RWPE1 (cell line): Measurements from ENCODE around the gene CKAP5.
A peak's percentile ranks its signal among the peaks of the same experiment; 100 is the strongest.

Experiments
- CTCF ChIA-PET: fragments of 350-600 bp; sonication (Branson Sonifier 250); formaldehyde crosslinking; extraction: SDS; loops from one replicate; lab custom pipeline; 2021; lab: Yijun Ruan, JAX
- POLR2A ChIA-PET: fragments of 400-600 bp; formaldehyde crosslinking; extraction: SDS; loops from one replicate; lab custom pipeline; 2020; ENCODE audit warnings: antibody characterized with exemption; ENCODE audit not compliant: low non-redundant PET; lab: Yijun Ruan, JAX
- DNase-seq: peaks from one replicate; pipeline ENCODE4 v3.0.0; 2012; ENCODE audit warnings: low spot score
- H3K27ac ChIP-seq: fragments of 450-650 bp; 2 replicates; pipeline ENCODE4 v1.5.1; 2017
- TF ChIP-seq, protein P1 (sequence below): fragments of 450-650 bp; conservative IDR thresholded peaks from 2 replicates; pipeline ENCODE4 v1.5.1; 2017; ENCODE audit warnings: low read depth, mild to moderate bottlenecking

CKAP5 gene

DNA sequence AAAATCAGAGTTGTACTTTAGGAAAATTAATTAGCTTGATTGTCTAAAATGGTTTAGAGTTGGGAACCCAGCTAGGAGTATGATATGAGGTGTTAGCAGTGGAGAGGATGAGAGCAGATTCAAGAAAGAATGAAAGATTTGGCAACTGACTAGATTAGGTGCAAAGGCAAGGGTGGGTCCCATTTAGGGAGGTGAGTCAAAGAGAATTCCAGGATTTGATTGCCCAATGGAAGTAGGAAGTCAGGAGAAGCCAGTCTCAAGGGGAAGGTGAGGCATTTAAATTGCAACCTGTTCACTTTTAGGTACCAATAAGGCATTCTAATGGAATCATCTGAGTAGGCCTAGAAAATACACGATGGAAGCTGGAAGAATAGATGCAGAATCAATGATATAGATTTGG, 3.6 kb upstream of the CKAP5 start:
- POLR2A ChIA-PET: no interaction called here
- TF ChIP-seq, protein P1, sequence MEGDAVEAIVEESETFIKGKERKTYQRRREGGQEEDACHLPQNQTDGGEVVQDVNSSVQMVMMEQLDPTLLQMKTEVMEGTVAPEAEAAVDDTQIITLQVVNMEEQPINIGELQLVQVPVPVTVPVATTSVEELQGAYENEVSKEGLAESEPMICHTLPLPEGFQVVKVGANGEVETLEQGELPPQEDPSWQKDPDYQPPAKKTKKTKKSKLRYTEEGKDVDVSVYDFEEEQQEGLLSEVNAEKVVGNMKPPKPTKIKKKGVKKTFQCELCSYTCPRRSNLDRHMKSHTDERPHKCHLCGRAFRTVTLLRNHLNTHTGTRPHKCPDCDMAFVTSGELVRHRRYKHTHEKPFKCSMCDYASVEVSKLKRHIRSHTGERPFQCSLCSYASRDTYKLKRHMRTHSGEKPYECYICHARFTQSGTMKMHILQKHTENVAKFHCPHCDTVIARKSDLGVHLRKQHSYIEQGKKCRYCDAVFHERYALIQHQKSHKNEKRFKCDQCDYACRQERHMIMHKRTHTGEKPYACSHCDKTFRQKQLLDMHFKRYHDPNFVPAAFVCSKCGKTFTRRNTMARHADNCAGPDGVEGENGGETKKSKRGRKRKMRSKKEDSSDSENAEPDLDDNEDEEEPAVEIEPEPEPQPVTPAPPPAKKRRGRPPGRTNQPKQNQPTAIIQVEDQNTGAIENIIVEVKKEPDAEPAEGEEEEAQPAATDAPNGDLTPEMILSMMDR: no peak
- H3K27ac ChIP-seq: no peak overlapping the region
- peak; percentile 14 for DNase-seq
- CTCF ChIA-PET: interaction anchor here (1.2 kb wide), 2 partner anchors 78 to 311 kb away, joined by 3 to 5 read pairs; no protein-coding TSS in a partner anchor

DNA sequence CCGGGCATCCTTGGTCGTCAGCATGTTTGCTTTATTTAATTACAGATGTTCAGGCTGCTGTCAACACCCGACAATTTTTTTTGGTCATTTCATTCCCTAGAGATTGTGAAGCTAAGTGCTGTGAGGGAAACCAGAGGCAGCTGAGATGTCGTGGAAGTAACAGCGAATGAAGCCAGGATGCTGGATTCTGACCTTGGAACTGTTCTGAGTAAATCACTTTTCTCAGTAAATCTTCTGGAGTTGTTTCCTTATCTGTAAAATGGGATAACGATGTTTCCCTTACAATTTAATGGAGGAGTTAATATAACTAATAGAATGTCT, 390 bp upstream of the CKAP5 start:
- ChIA-PET POLR2A (interaction anchor here (0.6 to 0.7 kb wide), 2 partner anchors 13 to 268 kb away, joined by 4 to 5 read pairs; no protein-coding TSS in a partner anchor), CTCF (interaction anchor here (0.7 kb wide), 1 partner anchor 122 kb away, joined by 3 read pairs; no protein-coding TSS in a partner anchor)
- peak overlapping the region; percentile 86 for H3K27ac ChIP-seq
- TF ChIP-seq, protein P1: no peak
- DNase-seq: no peak

DNA sequence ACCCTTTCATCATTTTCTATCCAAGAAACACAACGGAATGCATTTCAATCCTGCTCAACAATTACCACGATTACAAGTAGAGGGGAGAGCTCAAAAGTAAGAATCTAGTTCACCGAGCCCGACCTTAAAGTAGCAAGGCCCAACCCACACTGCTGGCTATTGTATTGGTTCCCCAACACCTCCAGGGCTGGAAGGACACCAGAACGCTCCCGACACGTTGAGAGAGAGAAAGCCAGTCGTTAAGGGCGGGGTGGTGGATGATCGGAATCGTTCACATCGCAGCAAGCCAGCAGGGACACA, 690 bp downstream of the CKAP5 start:
- peak; percentile 48 for DNase-seq
- TF ChIP-seq, protein P1: no peak
- peak overlapping the region; percentile 86 for H3K27ac ChIP-seq
- ChIA-PET CTCF (no interaction called here), POLR2A (no interaction called here)

DNA sequence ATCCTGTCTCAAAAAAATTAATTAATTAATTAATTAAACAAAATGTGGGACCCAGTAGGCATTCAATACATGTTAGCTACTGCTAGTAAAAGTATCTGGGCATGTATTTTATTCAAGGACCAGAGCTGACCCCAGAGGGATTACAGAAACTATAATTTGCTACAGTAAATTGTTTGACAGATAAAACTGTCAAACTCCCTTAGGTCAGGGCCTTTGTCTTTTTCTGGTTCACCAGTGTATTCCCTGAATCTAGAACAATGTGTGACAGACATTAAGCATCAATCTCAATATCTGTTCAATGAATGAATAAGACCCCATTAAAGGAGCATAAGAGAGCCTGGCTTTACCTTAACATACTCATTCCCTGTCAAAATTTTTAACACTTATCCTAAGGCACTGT, 6.0 kb downstream of the CKAP5 start:
- ChIA-PET POLR2A (no interaction called here), CTCF (no interaction called here)
- TF ChIP-seq, protein P1: no peak
- H3K27ac ChIP-seq: no peak overlapping the region
- no peak for DNase-seq

DNA sequence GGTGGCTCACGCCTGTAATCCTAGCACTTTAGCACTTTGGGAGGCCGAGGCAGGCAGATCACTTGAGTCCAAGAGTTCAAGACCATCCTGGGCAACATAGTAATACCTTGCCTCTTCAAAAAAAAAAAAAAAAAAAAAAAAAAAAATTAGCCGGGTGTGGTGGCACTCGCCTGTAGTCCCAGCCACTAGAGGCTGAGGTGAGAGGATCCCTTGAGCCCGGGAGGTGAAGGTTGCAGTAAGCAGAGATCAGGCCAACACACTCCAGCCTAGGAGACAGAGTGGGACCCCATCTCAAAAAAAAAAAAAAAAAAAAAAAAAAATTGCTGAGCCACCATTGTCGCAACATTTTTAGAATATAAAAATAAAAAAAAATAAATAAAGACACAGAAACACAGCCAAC, 7.6 kb downstream of the CKAP5 start:
- ChIA-PET CTCF (no interaction called here), POLR2A (interaction anchor here (0.7 kb wide), 1 partner anchor 10 kb away, joined by 3 read pairs; no protein-coding TSS in a partner anchor)
- no peak overlapping the region for H3K27ac ChIP-seq
- DNase-seq: no peak
- TF ChIP-seq, protein P1: no peak

DNA sequence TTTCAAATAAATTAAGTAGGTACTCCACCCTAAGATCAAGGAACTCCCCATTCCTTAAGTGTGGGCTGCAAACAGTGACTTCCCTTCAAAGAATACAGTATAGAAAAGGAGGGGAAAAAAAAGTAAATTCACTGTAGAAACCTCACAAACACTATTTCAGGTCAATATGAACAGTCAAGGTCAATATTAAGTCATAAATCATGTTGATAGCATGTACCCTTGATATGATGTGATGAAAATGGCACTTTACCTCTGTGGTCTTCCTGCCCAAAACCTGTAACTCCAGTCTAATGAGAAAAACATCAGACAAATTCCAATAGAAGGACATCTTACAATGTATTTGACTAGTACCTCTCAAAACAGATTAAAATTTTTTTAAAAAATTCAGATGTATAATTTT, 8.2 kb downstream of the CKAP5 start:
- TF ChIP-seq, protein P1: no peak
- CTCF ChIA-PET: no interaction called here
- no peak for DNase-seq
- POLR2A ChIA-PET: no interaction called here
- H3K27ac ChIP-seq: no peak overlapping the region

DNA sequence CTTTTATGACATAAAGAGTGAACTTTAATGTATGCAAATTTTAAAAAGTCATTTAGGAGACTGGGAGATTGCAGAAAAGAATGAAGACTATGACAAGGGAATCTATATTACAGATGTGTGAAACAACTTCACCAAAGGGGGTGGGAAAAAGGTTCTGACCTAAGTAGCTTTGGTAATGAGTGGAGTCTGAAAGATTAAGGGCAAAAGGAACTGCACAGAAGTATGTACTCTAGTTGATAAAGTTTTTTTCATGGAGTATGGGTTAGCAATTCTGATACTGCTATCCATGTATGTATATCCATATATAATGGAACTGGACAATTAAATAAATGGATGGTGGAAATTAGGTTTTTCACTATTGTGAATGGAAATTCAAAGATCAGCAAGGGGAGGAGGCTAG, 9.2 kb downstream of the CKAP5 start:
- TF ChIP-seq, protein P1: no peak
- ChIA-PET POLR2A (no interaction called here), CTCF (no interaction called here)
- no peak for DNase-seq
- H3K27ac ChIP-seq: no peak overlapping the region
